Measurements from ENCODE around the gene ALMS1. TPM values are rescaled to one million over a fixed set of nuclear protein-coding genes. Genes with fewer than 3 reads are reported as not detected.

ALMS1 gene, protein sequence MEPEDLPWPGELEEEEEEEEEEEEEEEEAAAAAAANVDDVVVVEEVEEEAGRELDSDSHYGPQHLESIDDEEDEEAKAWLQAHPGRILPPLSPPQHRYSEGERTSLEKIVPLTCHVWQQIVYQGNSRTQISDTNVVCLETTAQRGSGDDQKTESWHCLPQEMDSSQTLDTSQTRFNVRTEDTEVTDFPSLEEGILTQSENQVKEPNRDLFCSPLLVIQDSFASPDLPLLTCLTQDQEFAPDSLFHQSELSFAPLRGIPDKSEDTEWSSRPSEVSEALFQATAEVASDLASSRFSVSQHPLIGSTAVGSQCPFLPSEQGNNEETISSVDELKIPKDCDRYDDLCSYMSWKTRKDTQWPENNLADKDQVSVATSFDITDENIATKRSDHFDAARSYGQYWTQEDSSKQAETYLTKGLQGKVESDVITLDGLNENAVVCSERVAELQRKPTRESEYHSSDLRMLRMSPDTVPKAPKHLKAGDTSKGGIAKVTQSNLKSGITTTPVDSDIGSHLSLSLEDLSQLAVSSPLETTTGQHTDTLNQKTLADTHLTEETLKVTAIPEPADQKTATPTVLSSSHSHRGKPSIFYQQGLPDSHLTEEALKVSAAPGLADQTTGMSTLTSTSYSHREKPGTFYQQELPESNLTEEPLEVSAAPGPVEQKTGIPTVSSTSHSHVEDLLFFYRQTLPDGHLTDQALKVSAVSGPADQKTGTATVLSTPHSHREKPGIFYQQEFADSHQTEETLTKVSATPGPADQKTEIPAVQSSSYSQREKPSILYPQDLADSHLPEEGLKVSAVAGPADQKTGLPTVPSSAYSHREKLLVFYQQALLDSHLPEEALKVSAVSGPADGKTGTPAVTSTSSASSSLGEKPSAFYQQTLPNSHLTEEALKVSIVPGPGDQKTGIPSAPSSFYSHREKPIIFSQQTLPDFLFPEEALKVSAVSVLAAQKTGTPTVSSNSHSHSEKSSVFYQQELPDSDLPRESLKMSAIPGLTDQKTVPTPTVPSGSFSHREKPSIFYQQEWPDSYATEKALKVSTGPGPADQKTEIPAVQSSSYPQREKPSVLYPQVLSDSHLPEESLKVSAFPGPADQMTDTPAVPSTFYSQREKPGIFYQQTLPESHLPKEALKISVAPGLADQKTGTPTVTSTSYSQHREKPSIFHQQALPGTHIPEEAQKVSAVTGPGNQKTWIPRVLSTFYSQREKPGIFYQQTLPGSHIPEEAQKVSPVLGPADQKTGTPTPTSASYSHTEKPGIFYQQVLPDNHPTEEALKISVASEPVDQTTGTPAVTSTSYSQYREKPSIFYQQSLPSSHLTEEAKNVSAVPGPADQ (N-terminal part only)
- total RNA-seq (1 to 10 TPM; 5.9 to 8.2 (median 6.8) TPM), polyA plus RNA-seq (1 to 10 TPM; 3.7 to 6.2 (median 5.4) TPM)
- long read RNA-seq, donor 1: 0 reads
- long read RNA-seq, donor 2, partial matches to known transcripts: 1 of 2 reads
- long read RNA-seq, donor 2, other reads (novel, unspliced or antisense): 1 of 2 reads

DNA sequence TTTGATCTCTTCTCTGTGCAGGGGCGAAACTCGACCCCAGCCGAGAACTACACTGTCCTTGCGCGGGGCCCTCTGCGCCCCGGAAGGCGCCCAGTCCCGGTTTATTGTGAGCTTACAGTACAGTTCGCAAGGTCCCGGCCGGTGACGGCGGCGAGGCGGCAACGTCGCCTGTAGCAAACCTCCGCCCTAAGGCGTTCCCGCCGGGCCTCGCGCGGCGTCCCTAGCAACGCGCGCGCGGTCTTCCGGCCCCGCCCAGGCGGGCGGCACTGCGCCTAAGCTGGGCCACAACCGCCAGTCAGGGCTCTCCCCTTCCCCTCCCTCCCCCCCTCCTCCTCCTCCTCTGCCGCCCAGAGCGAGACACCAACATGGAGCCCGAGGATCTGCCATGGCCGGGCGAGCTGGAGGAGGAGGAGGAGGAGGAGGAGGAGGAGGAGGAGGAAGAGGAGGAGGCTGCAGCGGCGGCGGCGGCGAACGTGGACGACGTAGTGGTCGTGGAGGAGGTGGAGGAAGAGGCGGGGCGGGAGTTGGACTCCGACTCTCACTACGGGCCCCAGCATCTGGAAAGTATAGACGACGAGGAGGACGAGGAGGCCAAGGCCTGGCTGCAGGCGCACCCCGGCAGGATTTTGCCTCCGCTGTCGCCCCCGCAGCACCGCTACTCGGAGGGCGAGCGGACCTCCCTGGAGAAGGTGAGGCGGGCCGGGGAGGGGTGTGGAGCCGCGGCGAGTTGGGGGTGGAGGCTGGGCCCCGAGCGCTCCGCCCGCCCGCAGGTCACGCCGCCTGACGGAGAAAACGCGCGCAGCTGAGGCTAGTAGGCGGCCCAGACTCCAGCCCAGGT lies at the start of gene ALMS1:
Gene ALMS1 (plus strand): TSS at position 333 of the 838 bp plus-strand sequence. CDS start 33 bp downstream, at position 366.
- ATAC-seq (peak; percentile 97 to 98 (median 98)), DNase-seq (peak; percentile 90 to 94)
- peak within 1 kb of the TSS; percentile 83 for H3K27ac ChIP-seq
- no peaks in the 10 kb centered on the region for H3K36me3 ChIP-seq (ENCODE audit: insufficient read depth in 1 of 2, low read depth in 1 of 2)
- WGBS, 3 donors: 0 to 1% (median 1%) methylated on average over 66 to 84 of the region's 84 CpGs
- no peaks in the 10 kb centered on the region for H3K9me3 ChIP-seq
- intact Hi-C loops (cut with DNase I): no loop called here
- no peaks in the 10 kb centered on the region for H3K27me3 ChIP-seq (ENCODE audit: insufficient read depth in 3 of 3, low read length in 2 of 3)
- H3K4me3 ChIP-seq: peak within 1 kb of the TSS; percentile 89
- H3K4me1 ChIP-seq: peaks cover 18% of the 10 kb centered on the region
- TF ChIP-seq, protein P1, sequence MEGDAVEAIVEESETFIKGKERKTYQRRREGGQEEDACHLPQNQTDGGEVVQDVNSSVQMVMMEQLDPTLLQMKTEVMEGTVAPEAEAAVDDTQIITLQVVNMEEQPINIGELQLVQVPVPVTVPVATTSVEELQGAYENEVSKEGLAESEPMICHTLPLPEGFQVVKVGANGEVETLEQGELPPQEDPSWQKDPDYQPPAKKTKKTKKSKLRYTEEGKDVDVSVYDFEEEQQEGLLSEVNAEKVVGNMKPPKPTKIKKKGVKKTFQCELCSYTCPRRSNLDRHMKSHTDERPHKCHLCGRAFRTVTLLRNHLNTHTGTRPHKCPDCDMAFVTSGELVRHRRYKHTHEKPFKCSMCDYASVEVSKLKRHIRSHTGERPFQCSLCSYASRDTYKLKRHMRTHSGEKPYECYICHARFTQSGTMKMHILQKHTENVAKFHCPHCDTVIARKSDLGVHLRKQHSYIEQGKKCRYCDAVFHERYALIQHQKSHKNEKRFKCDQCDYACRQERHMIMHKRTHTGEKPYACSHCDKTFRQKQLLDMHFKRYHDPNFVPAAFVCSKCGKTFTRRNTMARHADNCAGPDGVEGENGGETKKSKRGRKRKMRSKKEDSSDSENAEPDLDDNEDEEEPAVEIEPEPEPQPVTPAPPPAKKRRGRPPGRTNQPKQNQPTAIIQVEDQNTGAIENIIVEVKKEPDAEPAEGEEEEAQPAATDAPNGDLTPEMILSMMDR (IDR thresholded peaks at IDR 0.05): no peak

- Histone ChIP-seq H3K27ac (no peak overlapping the region), H3K27me3 (ENCODE audit: insufficient read depth in 3 of 3, low read length in 2 of 3) (peaks cover 0 to 2% (median 0%) of the 10 kb centered on the region in 3 donors), H3K4me3 (no peak overlapping the region), H3K36me3 (ENCODE audit: insufficient read depth in 1 of 2, low read depth in 1 of 2) (no peaks in the 10 kb centered on the region), H3K9me3 (peaks cover 5% of the 10 kb centered on the region), H3K4me1 (no peaks in the 10 kb centered on the region)
- TF ChIP-seq, protein P1 (IDR thresholded peaks at IDR 0.05): no peak
- 28 to 45% (median 36%) methylated on average over 3 of the region's 3 CpGs for WGBS, 3 donors
- no peak for ATAC-seq
- intact Hi-C loops (cut with DNase I): no loop called here
- no peak for DNase-seq
Observed at GRCh38 chr2:73337828-73338227, 47.8 kb upstream of the ALMS1 start.

DNA sequence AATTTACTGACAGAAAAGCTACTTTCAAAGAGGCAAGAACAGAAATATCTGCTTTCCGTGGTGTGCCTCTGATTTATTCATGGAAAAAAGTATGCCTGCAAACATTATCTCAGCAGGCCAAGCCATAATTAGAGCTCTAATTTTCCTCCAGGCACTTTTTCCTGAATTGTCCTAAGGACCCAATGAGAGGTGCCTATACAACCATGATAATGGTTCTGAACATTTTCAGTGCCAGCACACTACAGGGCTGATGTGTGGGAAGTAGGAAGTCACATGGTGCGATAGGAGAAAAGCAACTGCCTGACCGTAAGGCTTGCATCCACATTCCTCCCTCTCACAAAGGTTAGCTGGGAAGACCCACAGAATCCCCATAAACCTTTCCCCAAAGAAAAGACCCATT lies 46.4 kb upstream of the ALMS1 start:
- ATAC-seq: no peak
- no peaks in the 10 kb centered on the region for H3K36me3 ChIP-seq (ENCODE audit: insufficient read depth in 1 of 2, low read depth in 1 of 2)
- peaks cover 5% of the 10 kb centered on the region for H3K9me3 ChIP-seq
- no peak overlapping the region for H3K27ac ChIP-seq
- H3K4me1 ChIP-seq: no peaks in the 10 kb centered on the region
- H3K4me3 ChIP-seq: no peak overlapping the region
- DNase-seq: no peak
- TF ChIP-seq, protein P1 (IDR thresholded peaks at IDR 0.05): no peak
- peaks cover 0 to 2% (median 0%) of the 10 kb centered on the region in 3 donors for H3K27me3 ChIP-seq (ENCODE audit: insufficient read depth in 3 of 3, low read length in 2 of 3)
- WGBS, 3 donors: 37 to 48% (median 46%) methylated on average over 3 of the region's 3 CpGs
- intact Hi-C loops (cut with DNase I): no loop called here
